IPS-15b (cell line): ENCODE data around the gene PDE8B.

Experiments
- H3K27me3 ChIP-seq: one replicate; pipeline ENCODE4 v1.6.1; 2013; ENCODE audit warnings: low read length; ENCODE audit not compliant: control insufficient read depth, insufficient read depth
- H3K36me3 ChIP-seq: one replicate; pipeline ENCODE4 v1.6.1; 2013; ENCODE audit warnings: low read length; ENCODE audit not compliant: control insufficient read depth, insufficient read depth
- H3K4me1 ChIP-seq: one replicate; pipeline ENCODE4 v1.6.1; 2013; ENCODE audit warnings: mild to moderate bottlenecking, low read length; ENCODE audit not compliant: control insufficient read depth, insufficient read depth
- H3K4me3 ChIP-seq: one replicate; pipeline ENCODE4 v1.5.1; 2013; ENCODE audit warnings: low read depth, low read length
- H3K9ac ChIP-seq: one replicate; pipeline ENCODE4 v1.6.1; 2013; ENCODE audit warnings: low read depth, mild to moderate bottlenecking, low read length
- H3K9me3 ChIP-seq: one replicate; pipeline ENCODE4 v1.6.1; 2013; ENCODE audit warnings: mild to moderate bottlenecking, low read length; ENCODE audit not compliant: control insufficient read depth, insufficient read depth

Gene PDE8B

DNA sequence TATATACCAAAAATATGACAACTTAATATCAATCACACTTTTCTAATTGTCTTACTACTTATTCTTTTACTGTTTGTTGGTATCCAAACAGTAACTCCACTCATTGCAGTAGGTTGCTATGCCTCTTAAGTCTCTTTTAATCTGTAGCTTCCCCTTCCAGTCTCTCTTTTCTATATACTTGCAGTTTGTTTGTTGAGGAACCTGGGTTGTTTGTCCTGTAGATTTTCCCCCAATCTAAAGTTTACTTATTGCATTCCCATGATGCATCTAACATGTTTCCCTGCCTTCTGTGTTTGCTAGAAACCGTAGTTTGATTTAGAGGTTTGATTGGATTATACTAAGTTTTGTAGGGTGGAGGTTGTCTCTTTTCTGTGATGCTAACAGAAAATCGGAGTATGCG lies 10.6 kb downstream of the PDE8B start:
- Histone ChIP-seq H3K9ac (no peak overlapping the region), H3K4me1 (no peaks in the 10 kb centered on the region), H3K27me3 (no peaks in the 10 kb centered on the region), H3K9me3 (no peaks in the 10 kb centered on the region), H3K36me3 (no peaks in the 10 kb centered on the region), H3K4me3 (no peak overlapping the region)

DNA sequence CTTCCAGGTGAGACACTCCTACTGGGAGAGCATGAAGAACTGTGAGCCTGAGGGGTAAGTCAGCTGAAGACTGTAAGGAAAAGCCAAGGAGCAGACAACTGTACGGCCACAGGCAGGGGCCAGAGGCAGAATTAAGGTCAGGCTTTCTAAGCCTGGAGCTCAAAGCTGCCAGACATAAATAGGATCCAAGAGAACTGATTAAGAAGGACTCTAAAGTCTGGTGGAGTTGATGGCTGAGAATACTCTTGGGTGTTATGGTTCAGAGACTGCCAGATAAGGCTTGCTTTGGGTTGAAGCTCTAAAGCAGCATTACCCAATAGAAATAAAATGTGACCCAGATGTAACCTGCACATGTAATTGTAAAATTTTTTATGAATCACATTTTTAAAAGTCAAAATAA lies 12.2 kb downstream of the PDE8B start:
- Histone ChIP-seq H3K4me3 (no peak overlapping the region), H3K4me1 (no peaks in the 10 kb centered on the region), H3K9ac (no peak overlapping the region), H3K27me3 (no peaks in the 10 kb centered on the region), H3K36me3 (no peaks in the 10 kb centered on the region), H3K9me3 (no peaks in the 10 kb centered on the region)

DNA sequence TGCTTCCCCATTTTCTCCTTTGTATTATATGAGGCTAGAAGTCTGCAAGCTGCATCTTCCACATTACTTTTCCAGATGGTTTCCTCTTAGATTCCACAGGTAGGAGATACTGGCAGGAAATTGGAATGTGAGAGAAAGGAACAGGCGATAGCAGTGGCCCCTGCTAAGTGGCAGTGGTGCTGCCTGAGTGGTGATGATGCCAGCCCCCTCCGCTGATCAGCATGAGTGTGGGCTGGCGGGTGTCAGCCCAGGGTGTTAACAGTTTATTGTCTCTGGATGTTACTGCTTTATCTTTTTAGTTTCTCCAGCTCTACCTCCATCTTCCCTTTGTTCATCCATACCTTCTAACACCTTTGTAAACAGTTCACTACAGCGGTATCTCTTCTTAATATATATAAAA lies 13.2 kb downstream of the PDE8B start:
- Histone ChIP-seq H3K27me3 (no peaks in the 10 kb centered on the region), H3K36me3 (no peaks in the 10 kb centered on the region), H3K9me3 (no peaks in the 10 kb centered on the region)

DNA sequence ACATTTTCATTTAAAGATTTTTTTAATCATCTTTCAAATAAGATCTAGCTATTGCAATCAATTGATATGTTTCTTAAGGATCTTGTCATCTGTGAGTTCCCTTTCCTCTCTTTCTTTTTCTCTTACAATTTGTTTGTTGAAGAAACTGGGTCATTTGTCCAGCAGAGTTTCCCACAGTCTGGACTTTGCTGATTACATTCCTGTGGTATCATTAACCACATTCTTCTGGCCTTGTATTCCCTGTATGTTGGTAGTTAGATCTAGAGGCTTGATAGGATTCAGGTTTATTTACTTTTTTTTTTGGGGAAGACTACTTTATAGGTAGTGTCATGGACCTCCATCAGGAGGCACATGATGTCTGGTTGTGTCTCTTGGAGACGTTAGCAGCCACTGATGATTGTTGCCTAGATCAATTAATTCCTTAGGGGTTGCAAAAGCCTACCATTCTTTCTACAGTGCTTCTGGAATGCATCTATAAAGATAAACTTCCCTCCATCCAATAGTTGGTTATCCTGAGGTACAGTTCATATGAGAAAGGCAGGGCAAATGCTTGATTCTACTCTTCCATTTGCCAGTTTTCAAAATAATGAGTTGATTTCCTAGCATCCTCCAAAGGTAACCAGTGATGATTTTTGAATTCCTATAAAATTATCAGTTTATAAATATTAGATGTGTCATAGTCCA lies 14.3 kb downstream of the PDE8B start:
- H3K9me3 ChIP-seq = no peaks in the 10 kb centered on the region
- no peaks in the 10 kb centered on the region for H3K4me1 ChIP-seq
- no peak overlapping the region for H3K9ac ChIP-seq
- H3K27me3 ChIP-seq = no peaks in the 10 kb centered on the region
- H3K36me3 ChIP-seq = no peaks in the 10 kb centered on the region
- H3K4me3 ChIP-seq = no peak overlapping the region

More for the DNA sequence above, 13.2 kb downstream of the PDE8B start:
- Histone ChIP-seq H3K4me3 (no peak overlapping the region), H3K9ac (no peak overlapping the region), H3K4me1 (no peaks in the 10 kb centered on the region)

DNA sequence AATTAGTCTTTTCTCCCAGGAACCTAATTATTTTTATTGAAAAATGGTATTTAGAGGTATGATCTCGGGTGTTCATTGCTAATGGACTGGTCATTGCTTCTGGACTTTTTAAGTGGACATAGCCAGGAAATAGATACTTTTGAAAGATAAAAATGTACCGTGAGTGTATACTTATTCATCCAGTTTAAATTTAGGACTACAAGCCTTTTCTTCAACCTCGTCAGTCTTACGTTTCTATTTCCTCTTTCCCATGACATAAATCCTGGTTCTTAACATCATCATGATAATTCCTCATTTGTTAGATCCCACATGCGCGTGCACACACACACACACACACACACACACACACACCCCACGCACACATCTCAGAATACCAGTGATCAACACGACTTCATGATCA lies 15.1 kb downstream of the PDE8B start:
- Histone ChIP-seq H3K4me3 (no peak overlapping the region), H3K4me1 (no peaks in the 10 kb centered on the region), H3K36me3 (no peaks in the 10 kb centered on the region), H3K9me3 (no peaks in the 10 kb centered on the region), H3K9ac (no peak overlapping the region), H3K27me3 (no peaks in the 10 kb centered on the region)

DNA sequence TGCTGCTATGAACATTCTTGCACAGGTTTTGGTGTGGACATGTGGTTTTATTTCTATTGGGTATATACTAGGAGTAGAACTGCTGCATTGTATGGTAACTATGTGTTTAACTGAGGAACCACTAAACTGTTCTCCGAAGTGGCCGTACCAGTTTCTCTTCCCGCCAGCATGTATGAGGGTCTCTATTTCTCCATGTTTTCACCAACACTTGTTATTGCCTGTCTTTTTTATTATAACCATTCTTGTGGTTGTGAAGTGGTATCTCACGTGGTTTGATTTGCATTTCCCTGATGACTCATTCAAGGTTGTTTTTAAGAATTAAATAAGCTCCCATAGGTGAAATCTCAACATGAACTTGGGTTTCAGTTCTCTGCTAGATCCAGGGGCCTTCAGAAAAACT lies 19.4 kb downstream of the PDE8B start:
- H3K9me3 ChIP-seq = no peaks in the 10 kb centered on the region
- no peaks in the 10 kb centered on the region for H3K27me3 ChIP-seq
- H3K9ac ChIP-seq = no peak overlapping the region
- no peaks in the 10 kb centered on the region for H3K4me1 ChIP-seq
- H3K4me3 ChIP-seq = no peak overlapping the region
- no peaks in the 10 kb centered on the region for H3K36me3 ChIP-seq

DNA sequence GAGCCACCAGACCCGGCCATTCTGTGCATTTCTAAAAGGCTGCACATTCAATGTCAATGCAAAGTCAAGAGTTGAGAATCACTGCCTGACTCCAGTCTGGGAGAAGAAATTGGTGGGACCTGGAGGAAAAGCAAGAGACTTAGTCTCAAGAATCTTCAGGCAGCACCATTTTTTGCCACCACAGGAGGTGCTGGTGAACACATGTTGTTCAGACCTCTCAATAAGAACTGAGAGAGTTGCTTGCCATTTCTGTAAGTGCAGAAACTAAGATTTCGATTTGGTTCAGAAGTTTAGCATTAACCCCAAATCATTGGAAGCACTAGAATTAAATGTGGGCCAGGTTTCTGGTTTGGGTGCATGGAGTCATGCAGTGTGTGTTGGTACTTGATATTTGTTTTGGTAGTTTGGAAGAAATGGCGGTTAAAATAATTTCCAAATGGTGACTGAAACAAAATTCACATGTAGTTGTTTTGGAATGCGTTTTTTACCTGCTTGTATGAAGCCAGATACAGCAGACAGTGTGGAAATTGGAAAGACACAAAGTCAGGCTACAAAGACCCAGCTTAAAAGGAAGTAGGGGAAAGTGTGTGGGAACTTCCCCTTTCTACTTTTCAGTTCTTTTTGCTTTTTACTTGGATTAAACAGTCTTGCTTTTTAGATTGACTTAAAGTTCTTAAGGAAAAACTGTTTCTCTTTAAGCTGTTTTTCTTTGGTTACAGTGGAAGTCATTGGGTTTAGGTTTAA lies 20.4 kb downstream of the PDE8B start:
- H3K4me1 ChIP-seq = no peaks in the 10 kb centered on the region
- H3K27me3 ChIP-seq = no peaks in the 10 kb centered on the region
- no peak overlapping the region for H3K9ac ChIP-seq
- H3K9me3 ChIP-seq = no peaks in the 10 kb centered on the region
- H3K36me3 ChIP-seq = no peaks in the 10 kb centered on the region
- no peak overlapping the region for H3K4me3 ChIP-seq

DNA sequence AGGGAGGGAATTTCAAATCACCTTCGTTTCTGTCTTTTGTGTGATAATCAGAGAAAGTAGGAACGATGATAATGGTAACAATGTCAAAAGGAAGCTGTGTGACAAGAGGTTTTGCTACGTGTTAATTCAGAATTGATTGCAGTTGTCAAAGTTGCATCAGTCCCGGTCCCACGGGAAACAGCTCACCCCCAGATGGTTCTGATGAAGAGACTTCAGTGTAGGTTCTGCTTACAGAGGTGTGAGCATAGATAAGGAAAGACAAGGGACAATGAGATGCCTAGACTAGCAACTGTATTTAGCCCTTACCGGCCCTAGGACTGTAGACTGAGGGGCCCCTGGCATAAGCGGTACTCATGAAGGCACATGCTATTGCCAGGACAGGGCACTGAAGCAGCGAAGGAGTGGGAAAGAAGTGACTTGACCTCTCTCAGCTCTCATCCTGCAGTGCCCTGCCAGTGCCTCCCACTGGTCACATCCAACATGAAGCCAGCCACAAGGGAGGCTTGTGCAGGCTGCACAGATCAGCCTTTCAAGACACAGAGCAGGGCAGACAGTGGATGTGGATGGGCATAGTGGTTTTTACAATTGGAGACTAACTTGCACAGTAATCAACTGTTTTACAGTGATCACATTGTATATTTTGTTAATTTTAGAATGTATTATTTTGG lies 21.1 kb downstream of the PDE8B start:
- Histone ChIP-seq H3K9me3 (no peaks in the 10 kb centered on the region), H3K27me3 (no peaks in the 10 kb centered on the region), H3K4me3 (no peak overlapping the region), H3K9ac (no peak overlapping the region), H3K4me1 (no peaks in the 10 kb centered on the region), H3K36me3 (no peaks in the 10 kb centered on the region)

DNA sequence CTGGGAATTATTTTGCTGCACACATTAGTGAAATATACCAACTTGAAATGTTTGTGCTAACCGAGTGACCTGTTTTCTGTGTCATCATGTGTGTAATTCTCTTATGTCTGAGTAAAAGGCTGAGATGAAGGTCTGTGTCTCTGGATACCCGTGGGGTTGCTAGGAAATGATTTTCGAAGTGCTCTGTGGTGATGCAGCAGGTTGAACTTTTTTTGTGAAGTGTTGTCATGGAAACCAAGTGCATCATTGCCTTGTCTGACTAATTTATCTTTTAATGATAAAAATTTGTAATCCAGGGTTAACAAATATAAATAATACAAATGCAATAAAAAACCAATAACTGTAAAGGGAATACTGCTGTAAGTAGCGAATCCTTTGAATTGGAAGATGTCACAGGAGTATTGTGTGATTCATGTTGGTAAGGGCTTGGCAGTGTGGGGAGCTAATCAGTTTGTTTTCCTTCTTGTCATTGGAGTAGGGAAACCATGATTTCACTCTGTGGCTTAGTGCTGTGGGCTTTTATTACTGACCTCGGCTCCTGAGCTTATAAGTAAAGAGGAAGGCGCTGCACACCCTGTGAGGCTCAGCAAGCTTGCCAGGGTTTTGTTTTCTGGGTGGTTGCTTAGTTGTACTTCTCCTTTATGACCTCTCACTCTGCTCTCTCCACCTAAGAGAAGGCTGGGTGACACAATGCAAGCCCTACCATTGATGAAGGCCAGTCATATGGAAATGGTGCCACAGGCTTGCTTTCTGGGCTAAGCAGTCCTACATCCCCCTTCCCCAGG lies 22.3 kb downstream of the PDE8B start:
- no peaks in the 10 kb centered on the region for H3K36me3 ChIP-seq
- no peak overlapping the region for H3K9ac ChIP-seq
- no peak overlapping the region for H3K4me3 ChIP-seq
- H3K27me3 ChIP-seq = no peaks in the 10 kb centered on the region
- no peaks in the 10 kb centered on the region for H3K9me3 ChIP-seq
- no peaks in the 10 kb centered on the region for H3K4me1 ChIP-seq

DNA sequence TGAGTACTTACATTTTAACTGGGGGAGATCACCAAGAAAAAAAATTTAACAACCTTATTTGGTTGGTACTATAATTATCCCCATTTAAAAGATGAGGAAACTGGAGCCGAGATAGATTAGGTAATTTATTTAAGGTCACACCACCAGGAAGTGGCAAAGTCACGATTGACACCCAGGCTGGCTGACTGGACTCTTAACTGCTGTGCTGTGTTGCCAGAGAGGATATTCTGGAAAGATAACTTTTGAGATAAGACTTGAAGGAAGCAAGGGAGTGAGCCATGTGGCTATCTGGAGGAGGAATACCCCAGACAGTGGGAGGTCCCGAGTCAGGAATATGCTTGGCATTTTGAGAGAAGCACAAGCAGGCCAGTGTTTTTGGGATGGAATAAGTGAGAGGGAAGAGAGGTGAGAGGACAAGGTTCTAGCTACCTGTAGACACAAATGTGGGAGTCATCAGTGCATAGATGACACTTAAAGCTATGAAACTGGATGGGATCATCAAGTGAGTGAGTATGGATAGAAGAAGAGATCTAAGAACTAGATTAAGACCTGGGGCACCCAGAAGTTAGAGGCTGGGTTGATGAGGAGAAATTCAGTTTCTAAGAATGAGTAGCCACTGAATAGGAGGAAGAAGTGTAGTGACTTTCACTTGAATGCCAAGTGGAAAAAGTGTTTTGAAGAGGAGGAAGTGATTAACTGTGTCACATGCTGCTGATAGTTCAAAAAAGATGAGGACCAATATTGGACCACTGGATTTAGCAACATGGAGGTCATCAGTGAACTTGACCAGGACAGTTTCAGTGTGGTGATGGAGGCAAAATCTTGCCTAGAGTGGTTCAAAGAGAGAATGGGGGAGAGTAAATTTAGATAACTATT lies 25.6 kb downstream of the PDE8B start:
- H3K4me1 ChIP-seq = no peaks in the 10 kb centered on the region
- H3K36me3 ChIP-seq = no peaks in the 10 kb centered on the region
- H3K9me3 ChIP-seq = no peaks in the 10 kb centered on the region
- no peaks in the 10 kb centered on the region for H3K27me3 ChIP-seq
- H3K9ac ChIP-seq = no peak overlapping the region
- no peak overlapping the region for H3K4me3 ChIP-seq
